Epithelial cell of prostate (primary cell): ENCODE measurements around the gene S1PR3.

Experiments used
- DNase-seq: peaks from one replicate; pipeline ENCODE4 v3.0.0-alpha.2; 2011; ENCODE audit warnings: low read depth, low spot score
- H3K27ac ChIP-seq: fragments of 450-650 bp; 2 replicates; pipeline ENCODE4 v1.5.1; 2017; ENCODE audit warnings: mild to moderate bottlenecking

S1PR3 gene

GRCh38 chr9:88966894-88967676 lies 24.2 kb upstream of the S1PR3 start:
- no peak for DNase-seq
- H3K27ac ChIP-seq = no peak overlapping the region

- no peak for DNase-seq
- no peak overlapping the region for H3K27ac ChIP-seq
Observed at GRCh38 chr9:88968799-88969198, 22.5 kb upstream of the S1PR3 start.

- DNase-seq = no peak
- no peak overlapping the region for H3K27ac ChIP-seq
Observed at GRCh38 chr9:88969646-88970373, 21.5 kb upstream of the S1PR3 start.

GRCh38 chr9:88971131-88971960 lies 19.9 kb upstream of the S1PR3 start:
- no peak overlapping the region for H3K27ac ChIP-seq
- no peak for DNase-seq

- DNase-seq = no peak
- H3K27ac ChIP-seq = no peak overlapping the region
Observed at GRCh38 chr9:88972401-88972800, 18.9 kb upstream of the S1PR3 start.

- DNase-seq = no peak
Observed at GRCh38 chr9:88973281-88974045, 17.8 kb upstream of the S1PR3 start.

GRCh38 chr9:88974641-88975040 lies 16.6 kb upstream of the S1PR3 start:
- no peak for DNase-seq
- H3K27ac ChIP-seq = no peak overlapping the region

More at GRCh38 chr9:88973281-88974045, 17.8 kb upstream of the S1PR3 start:
- no peak overlapping the region for H3K27ac ChIP-seq

- no peak for DNase-seq
Observed at GRCh38 chr9:88975966-88976889, 15.0 kb upstream of the S1PR3 start.

GRCh38 chr9:88976890-88977257 lies 14.4 kb upstream of the S1PR3 start:
- DNase-seq = no peak
- H3K27ac ChIP-seq = no peak overlapping the region

More at GRCh38 chr9:88975966-88976889, 15.0 kb upstream of the S1PR3 start:
- no peak overlapping the region for H3K27ac ChIP-seq

GRCh38 chr9:88978034-88978433 lies 13.2 kb upstream of the S1PR3 start:
- no peak overlapping the region for H3K27ac ChIP-seq
- no peak for DNase-seq

GRCh38 chr9:88979021-88979420 lies 12.2 kb upstream of the S1PR3 start:
- no peak for DNase-seq
- no peak overlapping the region for H3K27ac ChIP-seq

- no peak overlapping the region for H3K27ac ChIP-seq
- no peak for DNase-seq
Observed at GRCh38 chr9:88979791-88980190, 11.5 kb upstream of the S1PR3 start.

- no peak overlapping the region for H3K27ac ChIP-seq
- DNase-seq = no peak
Observed at GRCh38 chr9:88980740-88981203, 10.5 kb upstream of the S1PR3 start.

GRCh38 chr9:88983865-88984542 lies 7.3 kb upstream of the S1PR3 start:
- H3K27ac ChIP-seq = no peak overlapping the region
- no peak for DNase-seq

- no peak overlapping the region for H3K27ac ChIP-seq
- DNase-seq = peak; percentile 68
Observed at GRCh38 chr9:88984543-88984883, 6.8 kb upstream of the S1PR3 start.

GRCh38 chr9:88985616-88986015 lies 5.7 kb upstream of the S1PR3 start:
- H3K27ac ChIP-seq = no peak overlapping the region
- no peak for DNase-seq

GRCh38 chr9:88986776-88987175 lies 4.5 kb upstream of the S1PR3 start:
- DNase-seq = no peak
- no peak overlapping the region for H3K27ac ChIP-seq

GRCh38 chr9:88987661-88988060 lies 3.6 kb upstream of the S1PR3 start:
- no peak overlapping the region for H3K27ac ChIP-seq
- DNase-seq = no peak
